LHCN-M2 (cell line): ENCODE measurements around the gene VPS37B. TPM values are rescaled to one million over a fixed set of nuclear protein-coding genes. Genes with fewer than 3 reads are reported as not detected.

Experiments
- total RNA-seq: library from RNA; depleted of rRNA; stranded (reverse); fragments of >200 nt; gene quantifications from 2 replicates; pipeline ENCODE4 v1.2.3, GENCODE V29; 2014; rRNA removed

Gene VPS37B
- total RNA-seq, 1 experiment from 2014 or later: 62.8 TPM

Other genes starting within 250 kb of the VPS37B start
- gene HCAR2, start 192.8 kb downstream of the VPS37B start, total RNA-seq: not detected in 2 replicates
- gene HCAR3, start 179.3 kb downstream of the VPS37B start, total RNA-seq: not detected in 2 replicates
- not detected in 2 replicates for gene HCAR1, start 165.3 kb downstream of the VPS37B start, total RNA-seq
- gene DENR, start 143.3 kb downstream of the VPS37B start, total RNA-seq: 46.4 and 48.8 TPM in 2 replicates
- gene CCDC62, start 121.6 kb downstream of the VPS37B start, total RNA-seq: 0.38 and 0.40 TPM in 2 replicates
- 14.1 and 15.6 TPM in 2 replicates for gene HIP1R, start 60.7 kb downstream of the VPS37B start, total RNA-seq
- 4.6 and 7.8 TPM in 2 replicates for gene ABCB9, start 70.3 kb upstream of the VPS37B start, total RNA-seq
- 14.8 and 21.4 TPM in 2 replicates for gene OGFOD2, start 79.1 kb upstream of the VPS37B start, total RNA-seq
- 238 and 272 TPM in 2 replicates for gene ARL6IP4, start 84.6 kb upstream of the VPS37B start, total RNA-seq